T47D (cell line): ENCODE data around the gene ADGRD1.
"Not testable (repeated sequence)": the region's sequence is repeated elsewhere in the genome, so short reads cannot be mapped to it uniquely, and the experiment has no call there.

Source experiments
- DNase-seq, 2 experiments: peaks; one replicate each; pipeline versions ENCODE4 v3.0.0 to v3.0.0-alpha.2; 2011 to 2012; ENCODE audit warnings: low read depth in 1 of 2, low spot score in 1 of 2
- JUND ChIP-seq: IDR thresholded peaks from 2 replicates; pipeline ENCODE4 v1.6.1; 2012; ENCODE audit warnings: low read depth
- in situ Hi-C: cut with HindIII; loops from 2 replicates; pipeline ENCODE4 v1.10.0; 2016; ENCODE audit warnings: low sequenced_read_pairs, low pct_unique_long_range_greater_than_20kb

ADGRD1 gene

GRCh38 chr12:130984183-130985058 is 30.7 kb downstream of the ADGRD1 start:
- in situ Hi-C loops: no loop called here
- no peak for TF ChIP-seq JUND
- no peak for DNase-seq

- in situ Hi-C loops: no loop called here
- no peak for DNase-seq
- no peak for TF ChIP-seq JUND
Measured at GRCh38 chr12:130987151-130987931, 33.6 kb downstream of the ADGRD1 start.

GRCh38 chr12:130988261-130988660 is 34.6 kb downstream of the ADGRD1 start:
- in situ Hi-C loops: no loop called here
- no peak for TF ChIP-seq JUND

GRCh38 chr12:130988751-130989150 is 35.0 kb downstream of the ADGRD1 start:
- TF ChIP-seq JUND: no peak
- in situ Hi-C loops: no loop called here
- no peak for DNase-seq

More at GRCh38 chr12:130988261-130988660, 34.6 kb downstream of the ADGRD1 start:
- no peak for DNase-seq

GRCh38 chr12:130989391-130989790 is 35.7 kb downstream of the ADGRD1 start:
- in situ Hi-C loops: no loop called here
- DNase-seq: no peak
- no peak for TF ChIP-seq JUND

GRCh38 chr12:130990034-130990433 is 36.3 kb downstream of the ADGRD1 start:
- in situ Hi-C loops: no loop called here
- no peak for TF ChIP-seq JUND
- DNase-seq: no peak

DNA sequence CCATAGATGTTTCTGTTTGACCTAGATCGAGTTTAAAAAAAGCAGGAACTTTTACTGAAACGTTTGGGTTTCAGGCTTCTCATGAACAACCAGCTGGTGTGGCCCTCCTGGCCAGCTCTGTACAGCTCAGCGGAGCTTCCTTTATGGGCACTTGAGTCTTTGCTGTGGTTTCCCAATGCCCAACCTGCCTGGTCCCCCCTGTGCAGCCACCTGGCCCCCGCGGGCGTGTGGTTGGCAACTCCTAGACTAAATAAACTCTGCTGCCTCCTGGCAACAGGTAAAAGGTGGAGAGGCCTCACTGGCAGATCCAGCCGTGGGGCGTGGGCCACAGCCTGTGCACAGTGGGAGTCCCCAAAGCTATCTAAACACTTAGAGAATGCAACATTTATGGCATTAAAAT is 38.7 kb downstream of the ADGRD1 start:
- DNase-seq: no peak
- in situ Hi-C loops: no loop called here
- TF ChIP-seq JUND: no peak

DNA sequence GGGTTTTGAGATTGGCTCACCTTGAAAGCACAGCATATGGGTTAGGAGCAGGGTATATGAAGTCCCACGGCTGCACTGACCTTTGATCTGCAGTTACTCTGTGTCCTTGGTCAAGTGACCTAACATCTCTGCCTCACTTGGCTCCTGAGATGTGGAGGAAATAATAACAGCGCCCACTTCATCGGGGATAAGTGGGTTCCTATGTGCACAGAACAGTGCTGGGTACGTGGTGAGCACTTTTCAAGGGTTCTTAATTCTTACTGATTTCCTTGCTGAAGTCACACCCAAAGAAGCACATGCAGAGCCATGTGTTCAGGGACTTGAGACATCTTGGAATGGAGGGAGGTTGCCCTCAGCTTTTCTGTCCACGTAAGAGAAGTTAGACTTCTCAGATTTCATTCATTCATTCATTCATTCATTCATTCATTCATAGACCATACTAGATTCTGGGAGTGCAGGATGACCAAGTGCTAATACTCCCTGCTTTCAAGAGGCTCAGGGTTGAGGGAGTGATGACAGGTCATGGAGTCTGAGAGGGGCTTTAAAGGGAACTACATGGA is 39.4 kb downstream of the ADGRD1 start:
- DNase-seq: no peak
- in situ Hi-C loops: no loop called here
- no peak for TF ChIP-seq JUND

- in situ Hi-C loops: no loop called here
- DNase-seq: no peak
- no peak for TF ChIP-seq JUND
Measured at GRCh38 chr12:130993759-130994670, 40.3 kb downstream of the ADGRD1 start.

DNA sequence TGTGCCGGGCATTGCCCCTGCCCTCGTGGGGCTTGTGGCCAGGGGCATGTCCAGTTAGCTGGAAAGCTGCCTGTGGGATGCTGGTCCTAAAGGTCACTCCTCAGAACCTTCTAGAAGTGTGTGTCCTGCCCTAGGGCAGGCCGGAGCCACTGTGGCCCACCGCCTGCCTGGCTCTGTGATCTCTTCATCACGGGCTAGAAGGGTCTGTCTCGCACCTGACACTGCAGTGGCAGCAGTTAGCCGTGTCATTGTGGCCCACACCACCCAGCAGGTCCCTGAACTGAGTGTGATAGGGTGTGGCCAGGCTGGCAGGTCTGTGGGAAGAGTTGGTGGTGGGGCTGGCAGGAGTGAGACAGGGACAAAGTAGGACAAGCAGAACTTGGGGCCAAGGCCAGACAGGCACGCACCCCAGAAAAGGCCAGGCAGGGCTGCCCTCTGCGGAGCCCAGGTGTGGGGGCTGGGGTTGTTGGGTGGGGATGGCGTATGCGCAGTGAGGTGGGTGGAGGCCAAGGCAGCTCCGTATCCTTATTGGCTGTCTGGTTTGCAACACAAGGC is 41.2 kb downstream of the ADGRD1 start:
- DNase-seq: no peak
- in situ Hi-C loops: no loop called here
- TF ChIP-seq JUND: no peak

GRCh38 chr12:130995386-130995969 is 41.8 kb downstream of the ADGRD1 start:
- in situ Hi-C loops, DNase-seq: not testable (repeated sequence)
